Measurements from ENCODE around the gene CYCS. TPM values are rescaled to one million over a fixed set of nuclear protein-coding genes. Genes with fewer than 3 reads are reported as not detected.

The CYCS gene
- total RNA-seq, 1 donor from 2014 or later = 111 TPM

DNA sequence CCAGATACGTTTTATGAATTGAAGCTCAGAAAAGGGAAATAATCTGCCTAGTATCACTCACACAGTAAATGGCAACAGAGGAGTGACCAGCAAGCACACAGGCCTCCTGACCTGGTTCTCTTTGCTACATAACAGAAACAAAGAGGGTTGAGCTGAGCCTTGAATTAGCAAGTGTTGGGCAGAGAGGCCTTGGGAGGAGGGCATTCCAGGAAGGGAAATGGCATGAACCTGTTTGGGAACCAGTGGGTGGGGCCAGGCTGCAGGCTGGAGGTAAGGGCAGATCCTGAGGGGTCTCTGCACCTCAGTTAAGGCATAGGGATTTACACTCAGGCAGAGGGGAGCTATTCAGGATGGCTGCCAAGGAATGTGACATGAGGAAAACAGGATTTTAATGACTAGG is 24.8 kb upstream of the CYCS start:
- H3K36me3 Mint-ChIP-seq = peaks cover 9% of the 10 kb centered on the region
- H3K4me3 Mint-ChIP-seq = no peak overlapping the region
- no peaks in the 10 kb centered on the region for H3K4me1 Mint-ChIP-seq (ENCODE audit: unreplicated experiment)
- no peaks in the 10 kb centered on the region for H3K9me3 Mint-ChIP-seq
- no peak overlapping the region for H3K27ac Mint-ChIP-seq
- TF ChIP-seq, protein P1, sequence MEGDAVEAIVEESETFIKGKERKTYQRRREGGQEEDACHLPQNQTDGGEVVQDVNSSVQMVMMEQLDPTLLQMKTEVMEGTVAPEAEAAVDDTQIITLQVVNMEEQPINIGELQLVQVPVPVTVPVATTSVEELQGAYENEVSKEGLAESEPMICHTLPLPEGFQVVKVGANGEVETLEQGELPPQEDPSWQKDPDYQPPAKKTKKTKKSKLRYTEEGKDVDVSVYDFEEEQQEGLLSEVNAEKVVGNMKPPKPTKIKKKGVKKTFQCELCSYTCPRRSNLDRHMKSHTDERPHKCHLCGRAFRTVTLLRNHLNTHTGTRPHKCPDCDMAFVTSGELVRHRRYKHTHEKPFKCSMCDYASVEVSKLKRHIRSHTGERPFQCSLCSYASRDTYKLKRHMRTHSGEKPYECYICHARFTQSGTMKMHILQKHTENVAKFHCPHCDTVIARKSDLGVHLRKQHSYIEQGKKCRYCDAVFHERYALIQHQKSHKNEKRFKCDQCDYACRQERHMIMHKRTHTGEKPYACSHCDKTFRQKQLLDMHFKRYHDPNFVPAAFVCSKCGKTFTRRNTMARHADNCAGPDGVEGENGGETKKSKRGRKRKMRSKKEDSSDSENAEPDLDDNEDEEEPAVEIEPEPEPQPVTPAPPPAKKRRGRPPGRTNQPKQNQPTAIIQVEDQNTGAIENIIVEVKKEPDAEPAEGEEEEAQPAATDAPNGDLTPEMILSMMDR (conservative IDR thresholded peaks at IDR 0.05) = no peak
- H3K27me3 Mint-ChIP-seq = no peaks in the 10 kb centered on the region
- no peak for DNase-seq (ENCODE audit: extremely low spot score, unreplicated experiment)

GRCh38 chr7:25148772-25149575 is 23.9 kb upstream of the CYCS start:
- no peak overlapping the region for H3K27ac Mint-ChIP-seq

DNA sequence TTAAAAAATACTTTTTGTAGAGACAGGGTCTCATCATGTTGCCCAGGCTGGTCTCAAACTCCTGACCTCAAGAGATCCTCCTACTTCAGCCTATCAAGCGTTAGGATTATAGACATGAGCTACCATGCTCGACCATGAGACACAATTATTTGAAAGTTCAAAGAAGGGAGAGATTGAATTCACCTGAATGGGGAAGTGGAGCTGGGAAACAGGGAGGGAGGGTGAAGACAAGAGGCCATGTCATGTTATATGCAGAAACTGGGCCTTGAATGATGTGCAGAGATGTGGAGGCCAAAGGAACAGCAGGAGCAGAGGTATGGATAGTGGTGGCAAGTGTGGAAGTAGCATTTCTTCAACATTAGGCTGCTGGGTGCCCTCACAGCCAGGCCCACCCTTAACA is 18.7 kb upstream of the CYCS start:
- DNase-seq (ENCODE audit: extremely low spot score, unreplicated experiment) = no peak
- no peaks in the 10 kb centered on the region for H3K36me3 Mint-ChIP-seq
- no peak overlapping the region for H3K4me3 Mint-ChIP-seq
- no peaks in the 10 kb centered on the region for H3K9me3 Mint-ChIP-seq
- no peaks in the 10 kb centered on the region for H3K4me1 Mint-ChIP-seq (ENCODE audit: unreplicated experiment)
- no peak overlapping the region for H3K27ac Mint-ChIP-seq
- H3K27me3 Mint-ChIP-seq = no peaks in the 10 kb centered on the region
- TF ChIP-seq, protein P1 (conservative IDR thresholded peaks at IDR 0.05) = no peak

More at GRCh38 chr7:25148772-25149575, 23.9 kb upstream of the CYCS start:
- H3K27me3 Mint-ChIP-seq = no peaks in the 10 kb centered on the region
- H3K9me3 Mint-ChIP-seq = no peaks in the 10 kb centered on the region
- H3K4me3 Mint-ChIP-seq = no peak overlapping the region
- TF ChIP-seq, protein P1 (conservative IDR thresholded peaks at IDR 0.05) = no peak
- H3K36me3 Mint-ChIP-seq = peaks cover 9% of the 10 kb centered on the region
- no peak for DNase-seq (ENCODE audit: extremely low spot score, unreplicated experiment)
- no peaks in the 10 kb centered on the region for H3K4me1 Mint-ChIP-seq (ENCODE audit: unreplicated experiment)

DNA sequence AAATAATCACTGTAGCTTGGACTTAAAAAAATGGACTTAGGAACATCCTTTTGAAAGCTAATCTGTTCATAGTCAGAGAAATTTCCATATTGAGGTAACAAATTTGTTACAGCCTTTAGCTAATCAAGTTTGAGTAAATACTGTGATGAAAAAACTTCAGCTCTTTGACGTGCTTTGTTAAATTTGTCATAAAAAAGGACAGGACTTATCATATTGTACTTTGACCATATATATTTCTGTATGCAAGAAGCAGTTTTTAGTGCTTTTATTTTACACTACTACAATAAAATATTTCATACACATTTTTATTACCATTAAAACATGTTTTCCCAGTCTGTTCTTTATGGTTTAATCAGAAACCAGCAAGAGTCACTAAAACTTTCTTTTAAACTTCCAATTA is 14.5 kb upstream of the CYCS start:
- Mint-ChIP-seq H3K9me3 (no peaks in the 10 kb centered on the region), H3K27ac (no peak overlapping the region), H3K4me3 (no peak overlapping the region), H3K27me3 (no peaks in the 10 kb centered on the region), H3K36me3 (no peaks in the 10 kb centered on the region), H3K4me1 (ENCODE audit: unreplicated experiment) (no peaks in the 10 kb centered on the region)
- TF ChIP-seq, protein P1 (conservative IDR thresholded peaks at IDR 0.05) = no peak
- DNase-seq (ENCODE audit: extremely low spot score, unreplicated experiment) = no peak

DNA sequence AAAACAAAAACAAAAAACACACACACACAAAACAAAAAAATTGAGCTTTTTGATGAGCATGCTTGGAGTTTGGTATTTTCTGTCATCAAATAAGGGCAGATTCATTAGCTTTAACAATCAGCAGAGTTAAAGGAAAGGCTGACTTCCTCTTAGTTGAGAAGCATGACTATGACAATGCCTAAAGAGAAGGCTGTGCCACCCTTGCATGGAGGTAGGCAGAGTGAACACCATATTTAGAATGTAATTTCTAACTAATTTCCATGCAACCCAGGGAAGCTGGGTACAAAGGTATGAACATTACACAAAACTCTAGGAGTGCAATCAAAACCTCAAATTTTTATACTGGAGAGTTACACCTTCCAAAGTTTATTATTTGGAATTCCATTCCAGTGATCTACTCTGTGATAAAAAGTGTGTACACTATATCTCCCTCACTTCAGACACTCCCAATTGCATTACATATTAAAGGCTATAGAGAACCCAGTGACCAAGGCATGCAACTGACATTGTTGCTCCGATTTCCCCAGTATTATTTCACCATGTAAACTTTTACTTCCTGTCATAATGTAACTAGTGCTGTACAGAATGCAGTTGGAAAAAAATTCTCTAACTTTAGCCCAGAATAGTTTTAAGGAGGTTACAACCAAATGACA is 9.4 kb upstream of the CYCS start:
- H3K4me3 Mint-ChIP-seq = no peak overlapping the region
- no peaks in the 10 kb centered on the region for H3K9me3 Mint-ChIP-seq
- TF ChIP-seq, protein P1 (conservative IDR thresholded peaks at IDR 0.05) = no peak
- no peak overlapping the region for H3K27ac Mint-ChIP-seq
- no peaks in the 10 kb centered on the region for H3K27me3 Mint-ChIP-seq
- DNase-seq (ENCODE audit: extremely low spot score, unreplicated experiment) = no peak
- no peaks in the 10 kb centered on the region for H3K36me3 Mint-ChIP-seq
- H3K4me1 Mint-ChIP-seq (ENCODE audit: unreplicated experiment) = no peaks in the 10 kb centered on the region
